GM21825 (cell line): ENCODE measurements around the gene OXLD1.
"Not testable (repeated sequence)": the region's sequence is repeated elsewhere in the genome, so short reads cannot be mapped to it uniquely, and the experiment has no call there.

Experiments used
- ATAC-seq: cut with Tn5 transposase; IDR thresholded peaks from one replicate; pipeline ENCODE4 v1.9.1; 2021; ENCODE audit warnings: mild to moderate bottlenecking, moderate library complexity; ENCODE audit not compliant: unreplicated experiment

Gene OXLD1

GRCh38 chr17:81683584-81684441 is 17.4 kb upstream of the OXLD1 start, which contains the start of the genes ARL16 and HGS:
Gene ARL16, minus strand, starts transcription at chr17:81683797. Its CDS starts 44 bp downstream, at chr17:81683753.
Gene HGS, plus strand, starts transcription at chr17:81684011. Its CDS starts 56 bp downstream, at chr17:81684067.
- peak; percentile 83 for ATAC-seq

GRCh38 chr17:81683208-81683583 is 16.8 kb upstream of the OXLD1 start:
- peak; percentile 4 for ATAC-seq

GRCh38 chr17:81682565-81683207 is 16.3 kb upstream of the OXLD1 start:
- ATAC-seq: no peak

- ATAC-seq: no peak
Observed at GRCh38 chr17:81681672-81682071, 15.3 kb upstream of the OXLD1 start.

GRCh38 chr17:81680150-81680549 is 13.7 kb upstream of the OXLD1 start:
- no peak for ATAC-seq

- no peak for ATAC-seq
Observed at GRCh38 chr17:81676906-81677305, 10.5 kb upstream of the OXLD1 start.

GRCh38 chr17:81675515-81676221 is 9.3 kb upstream of the OXLD1 start:
- ATAC-seq: not testable (repeated sequence)

- ATAC-seq: no peak
Observed at GRCh38 chr17:81673561-81674258, 7.3 kb upstream of the OXLD1 start.

- no peak for ATAC-seq
Observed at GRCh38 chr17:81672954-81673353, 6.5 kb upstream of the OXLD1 start.

GRCh38 chr17:81672504-81672903 is 6.1 kb upstream of the OXLD1 start:
- ATAC-seq: no peak

GRCh38 chr17:81667754-81668153 is 1.3 kb upstream of the OXLD1 start:
- no peak for ATAC-seq

GRCh38 chr17:81666092-81666341 is 388 bp downstream of the OXLD1 start:
- ATAC-seq: peak; percentile 21

GRCh38 chr17:81665205-81666091 is 957 bp downstream of the OXLD1 start:
- ATAC-seq: no peak

- no peak for ATAC-seq
Observed at GRCh38 chr17:81664051-81664470, 2.3 kb downstream of the OXLD1 start.

- ATAC-seq: no peak
Observed at GRCh38 chr17:81662002-81662401, 4.4 kb downstream of the OXLD1 start.

- no peak for ATAC-seq
Observed at GRCh38 chr17:81660441-81660840, 6.0 kb downstream of the OXLD1 start.

GRCh38 chr17:81659038-81659437 is 7.4 kb downstream of the OXLD1 start:
- no peak for ATAC-seq

- ATAC-seq: no peak
Observed at GRCh38 chr17:81656835-81657234, 9.6 kb downstream of the OXLD1 start.

GRCh38 chr17:81656118-81656743 is 10.2 kb downstream of the OXLD1 start, which contains the start of gene PDE6G:
Gene PDE6G, minus strand, starts transcription at chr17:81656542. Its CDS starts 3,237 bp downstream, at chr17:81653305.
- ATAC-seq: no peak
